ENCODE results near the gene FLNB. TPM values are rescaled to one million over a fixed set of nuclear protein-coding genes. Genes with fewer than 3 reads are reported as not detected.

The FLNB gene
- total RNA-seq, 1 experiment from 2014 or later, result 309 TPM

GRCh38 chr3:58072763-58073130 lies 64.5 kb downstream of the FLNB start:
- TF ChIP-seq SIN3A (IDR thresholded peaks at IDR 0.05; ENCODE audit: borderline replicate concordance, insufficient read depth, low read depth, low read length) (no peak), REST (IDR thresholded peaks at IDR 0.05; ENCODE audit: insufficient read depth in 1 of 2, low read depth in 2 of 2, low read length in 1 of 2) (no peak), CTCF (IDR thresholded peaks at IDR 0.05) (no peak), TCF7L2 (IDR thresholded peaks at IDR 0.05; ENCODE audit: low read depth, low read length) (no peak), POLR2AphosphoS5 (IDR thresholded peaks at IDR 0.05; ENCODE audit: low read depth, low read length) (no peak)

GRCh38 chr3:58073301-58074108 lies 65.3 kb downstream of the FLNB start:
- in situ Hi-C loops (cut with HindIII; ENCODE audit: low pct_unique_long_range_greater_than_20kb, low sequenced_read_pairs), result no loop called here
- BruUV-seq (replicated peaks), result no TSS peak
- Histone ChIP-seq H3K27ac (ENCODE audit: low read length) (peak overlapping the region; percentile 59), H3K27me3 (ENCODE audit: control insufficient read depth, insufficient read depth, low read length) (no peaks in the 10 kb centered on the region), H3K9me3 (ENCODE audit: control insufficient read depth, insufficient read depth, low read depth, low read length) (no peaks in the 10 kb centered on the region), H3K36me3 (ENCODE audit: control insufficient read depth, insufficient read depth, low read length) (peaks cover 10% of the 10 kb centered on the region), H3K4me1 (ENCODE audit: control insufficient read depth, insufficient read depth, low read length) (peaks cover 49% of the 10 kb centered on the region), H3K4me3 (ENCODE audit: low read depth in 2 of 2, low read length in 2 of 2) (no peak overlapping the region)
- CTCF ChIA-PET, result no interaction called here
- intact Hi-C loops (cut with micrococcal nuclease; ENCODE audit: unreplicated experiment), result no loop called here
- DNase-seq (ENCODE audit: low read depth, low spot score) (no peak), ATAC-seq (no peak)
- POLR2A ChIA-PET, result interaction anchor here (0.6 kb wide), 1 partner anchor 27 kb away, joined by 6 read pairs; no protein-coding TSS in a partner anchor
- TF ChIP-seq REST (IDR thresholded peaks at IDR 0.05; ENCODE audit: insufficient read depth in 1 of 2, low read depth in 2 of 2, low read length in 1 of 2) (no peak), SIN3A (IDR thresholded peaks at IDR 0.05; ENCODE audit: borderline replicate concordance, insufficient read depth, low read depth, low read length) (no peak), CTCF (IDR thresholded peaks at IDR 0.05) (no peak), TCF7L2 (IDR thresholded peaks at IDR 0.05; ENCODE audit: low read depth, low read length) (no peak), POLR2AphosphoS5 (IDR thresholded peaks at IDR 0.05; ENCODE audit: low read depth, low read length) (no peak)

More at GRCh38 chr3:58072763-58073130, 64.5 kb downstream of the FLNB start:
- H3K27ac ChIP-seq (ENCODE audit: low read length), result peak overlapping the region; percentile 44; the same call in 1 of the 2 replicates
- intact Hi-C loops (cut with micrococcal nuclease; ENCODE audit: unreplicated experiment) (no loop called here), in situ Hi-C loops (cut with HindIII; ENCODE audit: low pct_unique_long_range_greater_than_20kb, low sequenced_read_pairs) (no loop called here)
- H3K9me3 ChIP-seq (ENCODE audit: control insufficient read depth, insufficient read depth, low read depth, low read length), result no peaks in the 10 kb centered on the region
- peaks cover 4% of the 10 kb centered on the region for H3K36me3 ChIP-seq (ENCODE audit: control insufficient read depth, insufficient read depth, low read length)
- POLR2A ChIA-PET, result interaction anchor here (0.6 kb wide), 1 partner anchor 27 kb away, joined by 6 read pairs; no protein-coding TSS in a partner anchor
- peaks cover 57% of the 10 kb centered on the region for H3K4me1 ChIP-seq (ENCODE audit: control insufficient read depth, insufficient read depth, low read length)
- no TSS peak for BruUV-seq (replicated peaks)
- CTCF ChIA-PET, result no interaction called here
- no peak overlapping the region for H3K4me3 ChIP-seq (ENCODE audit: low read depth in 2 of 2, low read length in 2 of 2)
- H3K27me3 ChIP-seq (ENCODE audit: control insufficient read depth, insufficient read depth, low read length), result no peaks in the 10 kb centered on the region
- DNase-seq (ENCODE audit: low read depth, low spot score) (no peak), ATAC-seq (no peak)

Measured in Panc1 (cell line).